ENCODE results near the gene CLCN2. TPM values are rescaled to one million over a fixed set of nuclear protein-coding genes. Genes with fewer than 3 reads are reported as not detected.

The CLCN2 gene
- total and polyA plus RNA-seq, 2 of the 8 experiments (the other 6 are each of a cell fraction or from before 2014, with no cell fraction given) = 13.7 to 16.1 TPM

DNA sequence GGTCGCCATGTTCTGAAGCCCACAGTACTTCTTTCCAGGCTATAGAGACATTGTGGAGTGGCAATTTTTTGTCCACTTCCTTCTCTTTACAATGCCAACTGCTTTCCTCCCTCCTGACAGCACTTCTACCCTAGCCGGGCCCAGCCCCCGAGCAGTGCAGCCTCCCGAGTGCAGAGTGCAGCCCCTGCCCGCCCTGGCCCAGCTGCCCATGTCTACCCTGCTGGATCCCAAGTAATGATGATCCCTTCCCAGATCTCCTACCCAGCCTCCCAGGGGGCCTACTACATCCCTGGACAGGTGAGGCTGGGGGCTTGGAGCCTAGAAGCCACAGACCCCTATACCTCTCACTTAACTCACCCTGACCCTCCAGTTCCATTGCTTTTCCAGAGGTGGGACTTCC lies 44.2 kb downstream of the CLCN2 start:
- H2BK120ac ChIP-seq (replicated peaks; ENCODE audit: low read depth, low read length) = no peak overlapping the region
- no peaks in the 10 kb centered on the region for H3K27me3 ChIP-seq (replicated peaks in 1 of 4; ENCODE audit: control insufficient read depth in 3 of 4, extremely low read depth in 1 of 4, insufficient read depth in 3 of 4, low read length in 3 of 4)
- no peak overlapping the region for H3K56ac ChIP-seq (replicated peaks; ENCODE audit: insufficient read length, low read depth, low read length)
- POLR2A ChIA-PET (ENCODE audit: partially characterized antibody) = interaction anchor here (1.1 to 12.3 kb wide), 6 partner anchors 10 to 29 kb away, joined by 3 to 148 read pairs (median 24); partner anchors contain the start of gene FAM131A
- no peak overlapping the region for H2BK5ac ChIP-seq (ENCODE audit: low read depth, low read length)
- H3K4me3 ChIP-seq (ENCODE audit: extremely low read depth in 1 of 4, insufficient read depth in 2 of 4, low read depth in 3 of 4, low read length in 4 of 4) = no peak overlapping the region; a peak in 1 of 8 replicates
- no peak overlapping the region for H2AK5ac ChIP-seq (ENCODE audit: low read depth, low read length)
- H3K23me2 ChIP-seq (ENCODE audit: low read depth, low read length) = no peaks in the 10 kb centered on the region; the same call in 1 of the 2 replicates
- H3K36me3 ChIP-seq (ENCODE audit: control insufficient read depth in 2 of 4, insufficient read depth in 4 of 4, low read length in 3 of 4) = peaks cover 25 to 55% (median 39%) of the 10 kb centered on the region in 4 experiments
- no peak overlapping the region for H3K4ac ChIP-seq (replicated peaks; ENCODE audit: insufficient read length, low read depth, low read length)
- no peaks in the 10 kb centered on the region for H3K9me3 ChIP-seq (ENCODE audit: insufficient read depth in 2 of 2, low read depth in 1 of 2, low read length in 1 of 2)
- peak overlapping the region; percentile 85 to 97; a peak in 2 of 4 replicates for H3K4me2 ChIP-seq (ENCODE audit: insufficient read depth in 1 of 2, low read depth in 2 of 2, low read length in 2 of 2)
- WGBS, 2 experiments (ENCODE audit: extremely low coverage in 1 of 2, insufficient coverage in 1 of 2, insufficient read length in 1 of 2, insufficient replicate concordance in 2 of 2, low coverage in 1 of 2, low lambda C conversion rate in 2 of 2, missing lambda C conversion rate in 1 of 2) = 85% methylated on average over 5 of the region's 5 CpGs; no CpG with 5 or more reads in 1 of the 2 experiments
- H2BK20ac ChIP-seq (ENCODE audit: low read length) = no peak overlapping the region
- no peak overlapping the region for H3K27ac ChIP-seq (ENCODE audit: low read depth, low read length)
- peaks cover 34 to 40% of the 10 kb centered on the region in 2 experiments for H4K20me1 ChIP-seq (replicated peaks in 1 of 2; ENCODE audit: control insufficient read depth in 1 of 2, insufficient read depth in 2 of 2, low read length in 2 of 2)
- H4K5ac ChIP-seq (ENCODE audit: insufficient read length, low read depth, low read length) = no peak overlapping the region
- CTCF ChIA-PET (ENCODE audit: partially characterized antibody) = interaction anchor here (1.0 to 1.9 kb wide), 3 partner anchors 10 to 28 kb away, joined by 4 to 5 read pairs (median 4); no protein-coding TSS in a partner anchor
- H3K79me1 ChIP-seq (ENCODE audit: low read depth, low read length) = peaks cover 11% of the 10 kb centered on the region
- no peak overlapping the region for H2BK12ac ChIP-seq (ENCODE audit: low read depth, low read length)
- peaks cover 3 to 9% (median 6%) of the 10 kb centered on the region in 4 experiments for H3K4me1 ChIP-seq (replicated peaks in 1 of 4; ENCODE audit: control insufficient read depth in 3 of 4, insufficient read depth in 4 of 4, low read length in 3 of 4)
- H4K91ac ChIP-seq (replicated peaks; ENCODE audit: insufficient read length, low read length) = no peak overlapping the region
- no peak overlapping the region for H2AFZ ChIP-seq (ENCODE audit: low read length)
- no peak overlapping the region for H3K14ac ChIP-seq (ENCODE audit: insufficient read length)
- DNase-seq (ENCODE audit: low read depth in 1 of 2, low spot score in 2 of 2) = no peak
- H4K8ac ChIP-seq (ENCODE audit: extremely low read depth, insufficient read depth, low read length) = peak overlapping the region; percentile 7; the same call in 1 of the 2 replicates
- H3K18ac ChIP-seq (ENCODE audit: extremely low read depth, low read length) = no peak overlapping the region
- H2BK15ac ChIP-seq (ENCODE audit: low read length) = no peak overlapping the region
- FAIRE-seq = no peak
- no peak overlapping the region for H3K9ac ChIP-seq (replicated peaks in 1 of 4; ENCODE audit: extremely low read depth in 1 of 4, low read depth in 3 of 4, low read length in 3 of 4)
- H3K79me2 ChIP-seq (ENCODE audit: control insufficient read depth in 1 of 2, insufficient read depth in 2 of 2, low read length in 2 of 2) = peaks cover 37 to 62% of the 10 kb centered on the region in 2 experiments
- H3K23ac ChIP-seq (ENCODE audit: insufficient read length) = no peak overlapping the region
- TF ChIP-seq SRF (IDR thresholded peaks at IDR 0.05; ENCODE audit: low read depth, low read length) = no peak
- no peak for TF ChIP-seq MAFK (IDR thresholded peaks at IDR 0.05; ENCODE audit: low read depth, low read length)
- TF ChIP-seq GABPA (IDR thresholded peaks at IDR 0.05; ENCODE audit: borderline replicate concordance, insufficient read depth, low read length) = no peak
- TF ChIP-seq SP1 (IDR thresholded peaks at IDR 0.05; ENCODE audit: low read depth, low read length) = no peak
- TF ChIP-seq GTF2F1 (IDR thresholded peaks at IDR 0.05; ENCODE audit: borderline replicate concordance, low read depth, low read length) = no peak
- TF ChIP-seq CHD2 (IDR thresholded peaks at IDR 0.05; ENCODE audit: low read length) = no peak
- no peak for TF ChIP-seq HDAC6 (IDR thresholded peaks at IDR 0.05; ENCODE audit: low read depth, low read length)
- TF ChIP-seq SP2 (IDR thresholded peaks at IDR 0.05; ENCODE audit: low read length) = no peak
- no peak for TF ChIP-seq SIN3A (conservative IDR thresholded peaks at IDR 0.05 in 1 of 2, IDR thresholded peaks at IDR 0.05 in 1 of 2; ENCODE audit: low read depth in 1 of 2, low read length in 2 of 2)
- TF ChIP-seq ZNF274 (IDR thresholded peaks at IDR 0.05; ENCODE audit: borderline replicate concordance, extremely low read depth, low read length) = no peak
- no peak for TF ChIP-seq KDM4A (IDR thresholded peaks at IDR 0.05; ENCODE audit: low read depth, low read length, severe bottlenecking)
- TF ChIP-seq, protein P1, sequence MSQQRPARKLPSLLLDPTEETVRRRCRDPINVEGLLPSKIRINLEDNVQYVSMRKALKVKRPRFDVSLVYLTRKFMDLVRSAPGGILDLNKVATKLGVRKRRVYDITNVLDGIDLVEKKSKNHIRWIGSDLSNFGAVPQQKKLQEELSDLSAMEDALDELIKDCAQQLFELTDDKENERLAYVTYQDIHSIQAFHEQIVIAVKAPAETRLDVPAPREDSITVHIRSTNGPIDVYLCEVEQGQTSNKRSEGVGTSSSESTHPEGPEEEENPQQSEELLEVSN (IDR thresholded peaks at IDR 0.05) = no peak
- no peak for TF ChIP-seq YY1 (IDR thresholded peaks at IDR 0.05; ENCODE audit: low read depth, low read length)
- no peak for TF ChIP-seq SIX5 (IDR thresholded peaks at IDR 0.05; ENCODE audit: low read depth, low read length)
